SU-DHL-6 (cell line): Measurements from ENCODE around the gene PRKN.

Source experiments
- EZH2phosphoT487 ChIP-seq: fragments of 200-600 bp; sonication (generic), shearing (Covaris generic); conservative IDR thresholded peaks from 2 replicates; pipeline ENCODE4 v1.6.1; 2018; ENCODE audit warnings: mild to moderate bottlenecking, antibody characterized with exemption, low read length, moderate library complexity, mixed read lengths
- TF ChIP-seq, protein P1 (sequence below): fragments of 200-600 bp; sonication (generic); IDR thresholded peaks from one replicate; pipeline ENCODE4 v1.5.1; 2017; ENCODE audit warnings: antibody characterized with exemption, mild to moderate bottlenecking, low read length, moderate library complexity; ENCODE audit not compliant: insufficient read depth, poor library complexity, severe bottlenecking

GRCh38 chr6:161826512-161826911 is 901.1 kb downstream of the PRKN start:
- TF ChIP-seq, protein P1, sequence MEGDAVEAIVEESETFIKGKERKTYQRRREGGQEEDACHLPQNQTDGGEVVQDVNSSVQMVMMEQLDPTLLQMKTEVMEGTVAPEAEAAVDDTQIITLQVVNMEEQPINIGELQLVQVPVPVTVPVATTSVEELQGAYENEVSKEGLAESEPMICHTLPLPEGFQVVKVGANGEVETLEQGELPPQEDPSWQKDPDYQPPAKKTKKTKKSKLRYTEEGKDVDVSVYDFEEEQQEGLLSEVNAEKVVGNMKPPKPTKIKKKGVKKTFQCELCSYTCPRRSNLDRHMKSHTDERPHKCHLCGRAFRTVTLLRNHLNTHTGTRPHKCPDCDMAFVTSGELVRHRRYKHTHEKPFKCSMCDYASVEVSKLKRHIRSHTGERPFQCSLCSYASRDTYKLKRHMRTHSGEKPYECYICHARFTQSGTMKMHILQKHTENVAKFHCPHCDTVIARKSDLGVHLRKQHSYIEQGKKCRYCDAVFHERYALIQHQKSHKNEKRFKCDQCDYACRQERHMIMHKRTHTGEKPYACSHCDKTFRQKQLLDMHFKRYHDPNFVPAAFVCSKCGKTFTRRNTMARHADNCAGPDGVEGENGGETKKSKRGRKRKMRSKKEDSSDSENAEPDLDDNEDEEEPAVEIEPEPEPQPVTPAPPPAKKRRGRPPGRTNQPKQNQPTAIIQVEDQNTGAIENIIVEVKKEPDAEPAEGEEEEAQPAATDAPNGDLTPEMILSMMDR, result no peak
- TF ChIP-seq EZH2phosphoT487, result no peak
